AML-193 (cell line): ENCODE measurements around the gene IL2RA.
"Not testable (repeated sequence)": the region's sequence is repeated elsewhere in the genome, so short reads cannot be mapped to it uniquely, and the experiment has no call there.

Experiments
- DNase-seq, 2 experiments: peaks; one replicate each; lab custom pipeline; 2025; lab: John Stamatoyannopoulos, UW

Gene IL2RA

DNA sequence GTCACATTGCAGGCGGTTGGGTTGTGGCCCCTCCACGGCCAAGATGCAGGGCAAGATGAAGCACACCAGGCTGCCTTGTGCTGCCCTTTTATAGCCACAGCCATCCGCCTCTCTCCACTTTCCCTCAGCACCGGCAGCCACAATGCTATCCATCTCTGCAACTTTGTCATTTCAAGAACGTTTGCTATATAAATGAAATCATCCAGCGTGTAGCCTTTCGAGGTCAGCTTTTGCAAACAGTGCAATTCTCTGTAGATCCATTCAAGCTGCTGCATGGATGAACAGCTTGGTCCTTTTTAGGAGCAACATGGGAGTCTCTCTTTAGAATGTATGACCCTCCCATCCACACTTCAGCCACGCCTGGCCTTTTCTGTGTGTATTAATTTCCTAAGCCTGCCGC is 78.4 kb downstream of the IL2RA start:
- no peak for DNase-seq

DNA sequence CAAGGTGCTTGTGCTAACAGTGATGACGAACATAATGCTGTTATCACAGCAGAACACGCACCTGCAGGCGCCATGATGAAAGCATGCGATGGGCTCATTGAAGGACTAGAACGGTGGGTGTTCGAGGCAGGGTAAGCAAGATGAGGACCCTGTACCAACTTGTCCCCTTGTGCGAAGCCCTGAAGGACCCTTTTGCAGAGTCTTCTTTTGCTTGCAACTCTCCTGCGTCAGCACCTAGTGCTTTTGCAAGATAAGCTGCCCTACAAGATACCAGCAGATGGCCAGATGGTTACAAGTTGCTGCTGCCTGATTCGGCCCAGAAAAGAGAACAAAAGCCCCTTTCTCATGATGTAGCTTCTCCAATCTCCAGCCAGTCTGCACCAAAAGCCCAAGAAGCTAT is 80.6 kb downstream of the IL2RA start:
- DNase-seq = no peak

DNA sequence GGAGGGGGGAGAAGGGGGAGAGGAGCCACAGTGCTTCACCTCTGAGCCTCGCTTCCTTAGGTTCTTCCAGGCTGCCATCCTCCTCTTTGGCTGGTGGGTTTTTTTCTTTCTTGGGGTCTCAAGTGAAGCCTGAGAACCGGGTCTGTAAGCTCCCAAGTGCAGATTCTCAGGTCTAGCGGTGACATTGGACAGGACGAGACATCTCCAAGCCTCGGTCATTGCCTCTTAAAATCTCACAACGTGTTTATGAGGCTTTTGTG is 84.0 kb downstream of the IL2RA start:
- DNase-seq = peak in 1 of 2 experiments; percentile 26

DNA sequence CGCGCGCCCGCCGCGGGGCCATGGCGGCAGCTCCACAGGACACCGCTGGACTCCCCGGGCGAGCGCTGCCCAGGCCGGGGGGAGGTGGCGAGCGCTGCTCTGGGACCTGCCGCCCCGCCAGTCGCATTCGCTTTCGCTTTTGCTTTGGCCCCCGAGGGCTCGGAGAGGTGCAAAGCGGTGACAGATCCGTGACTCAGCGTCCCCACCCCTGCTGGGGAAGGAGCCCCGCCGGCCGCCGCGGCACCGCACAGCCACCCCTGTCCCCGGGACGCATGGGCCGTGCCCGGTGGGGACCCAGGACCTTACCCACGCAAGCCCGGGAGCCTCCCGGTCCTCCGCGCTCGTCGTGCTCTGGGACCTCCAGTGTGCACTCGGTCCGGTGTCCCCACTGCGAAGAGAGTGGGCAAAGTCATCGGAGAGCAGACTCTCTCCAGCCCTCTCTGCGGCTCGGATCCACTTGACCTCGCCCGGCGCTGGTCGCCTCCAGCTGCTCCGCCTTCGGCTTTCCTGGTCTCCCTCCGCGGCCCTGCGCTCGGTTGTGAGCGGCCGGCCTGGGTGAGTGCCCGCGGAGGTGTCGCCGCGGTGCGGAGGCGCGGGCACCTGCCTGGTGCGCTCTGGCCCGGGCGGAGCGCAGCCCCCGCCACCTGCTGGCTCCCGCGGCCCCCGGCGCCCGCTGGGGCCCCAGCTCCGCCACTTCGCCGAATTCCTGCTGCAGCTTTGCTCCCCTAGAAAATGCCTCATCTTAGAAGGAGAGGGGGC is 84.5 kb downstream of the IL2RA start, which contains the start of gene IL15RA:
Gene IL15RA, minus strand, starts transcription at position 73 of the 759 bp plus-strand sequence. Its CDS starts 51 bp downstream, at position 22.
- peak; percentile 31 to 50 for DNase-seq

DNA sequence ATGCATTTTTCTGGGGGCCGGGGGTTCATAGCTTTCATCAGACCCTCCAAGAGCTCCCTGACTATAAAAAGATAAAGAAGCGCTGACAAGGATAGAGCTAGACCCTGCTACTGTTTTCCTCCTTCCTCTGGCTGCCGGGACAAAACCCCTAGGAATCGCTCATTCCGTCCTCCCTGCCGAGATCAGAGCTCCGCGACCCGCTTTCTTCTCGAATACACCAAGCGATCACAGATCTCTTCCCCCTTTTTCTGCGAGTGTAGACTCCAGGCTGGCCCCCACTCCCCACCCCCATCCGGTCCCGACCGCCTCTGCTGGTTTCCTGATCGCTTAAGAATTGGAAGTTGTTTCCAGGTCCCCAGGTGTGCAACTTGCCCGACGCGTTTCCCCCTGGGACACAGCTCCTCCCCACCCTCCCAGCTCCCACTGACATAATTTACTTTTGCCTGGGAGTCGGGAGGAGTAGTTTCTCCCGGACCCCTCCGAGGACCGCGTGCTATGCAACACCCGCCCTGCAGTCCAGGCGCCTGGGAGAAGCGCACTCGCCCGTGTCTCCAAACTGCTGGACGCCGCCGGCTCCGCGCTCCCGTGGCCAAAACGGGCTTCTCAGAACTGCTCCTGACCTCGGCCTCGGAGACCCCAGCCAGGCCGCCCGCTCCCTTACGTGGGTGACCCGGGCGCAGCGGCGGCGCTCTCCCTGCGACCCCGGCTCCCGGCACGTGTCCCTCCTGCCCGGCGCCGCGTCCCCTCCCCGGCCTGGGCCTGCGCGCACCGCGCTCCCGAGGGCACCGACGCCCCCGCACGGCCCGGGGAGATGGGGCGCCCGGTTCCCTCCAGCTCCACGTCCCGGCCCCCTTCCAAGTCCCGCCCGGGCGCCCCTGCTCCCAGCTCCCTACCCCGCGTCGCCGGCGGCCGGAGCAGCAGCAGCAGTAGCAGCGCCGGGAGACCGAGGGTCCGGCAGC is 85.4 kb downstream of the IL2RA start:
- peak; percentile 23 for DNase-seq

DNA sequence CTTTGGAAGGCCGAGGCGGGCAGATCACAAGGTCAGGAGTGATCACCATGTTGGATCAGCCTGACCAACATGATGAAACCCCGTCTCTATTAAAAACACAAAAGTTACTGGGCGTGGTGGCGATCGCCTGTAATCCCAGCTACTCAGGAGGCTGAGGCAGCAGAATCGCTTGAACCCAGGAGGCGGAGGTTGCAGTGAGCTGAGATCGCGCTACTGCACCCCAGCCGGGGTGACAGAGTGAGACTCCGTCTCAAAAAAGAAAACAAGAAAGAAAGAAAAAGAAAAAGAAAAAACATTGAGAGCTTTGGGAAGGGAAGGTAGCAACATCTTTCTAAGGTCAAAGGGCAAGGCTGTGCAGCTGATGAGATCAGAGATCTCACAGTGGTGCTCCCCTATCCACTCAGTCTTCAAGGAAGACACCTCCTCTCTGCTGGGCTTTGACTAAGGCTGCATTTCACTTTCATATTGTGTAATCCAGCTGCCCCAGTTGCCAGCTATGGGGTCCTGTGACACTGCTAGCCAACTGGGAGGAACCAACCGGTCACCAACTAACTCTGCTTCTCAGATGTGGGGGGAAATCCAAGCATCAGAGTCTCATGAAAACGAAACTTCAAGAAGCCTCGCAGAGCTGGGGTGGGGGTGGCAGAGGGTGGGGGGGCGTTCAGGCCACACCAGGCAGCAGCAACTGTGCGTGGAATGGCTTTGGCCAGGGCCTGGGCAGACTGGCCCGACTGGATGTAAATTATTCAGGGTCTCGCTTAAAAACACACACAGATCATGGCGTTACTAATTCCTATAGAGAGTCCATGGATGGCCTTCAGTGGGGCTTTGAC is 86.3 kb downstream of the IL2RA start:
- peak; percentile 47 to 55 for DNase-seq

DNA sequence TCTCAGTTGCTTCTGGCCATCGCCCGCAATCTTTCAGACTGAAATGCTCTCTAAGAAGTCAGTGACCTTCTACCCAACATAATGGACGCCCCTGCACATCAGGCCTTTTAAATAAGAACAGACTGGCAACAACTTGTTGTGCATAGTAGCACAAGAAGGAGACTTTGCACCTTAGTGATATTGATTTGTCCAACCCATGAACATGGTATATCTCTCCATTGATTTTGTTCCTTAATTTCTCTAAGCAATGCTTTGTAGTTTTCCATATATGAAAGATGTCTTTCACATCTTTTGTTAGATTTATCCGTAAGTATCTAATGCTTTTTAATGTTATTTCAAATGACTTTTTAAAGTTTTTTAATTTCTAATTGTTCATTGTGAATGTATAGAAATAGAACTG is 89.1 kb downstream of the IL2RA start:
- no peak for DNase-seq

DNA sequence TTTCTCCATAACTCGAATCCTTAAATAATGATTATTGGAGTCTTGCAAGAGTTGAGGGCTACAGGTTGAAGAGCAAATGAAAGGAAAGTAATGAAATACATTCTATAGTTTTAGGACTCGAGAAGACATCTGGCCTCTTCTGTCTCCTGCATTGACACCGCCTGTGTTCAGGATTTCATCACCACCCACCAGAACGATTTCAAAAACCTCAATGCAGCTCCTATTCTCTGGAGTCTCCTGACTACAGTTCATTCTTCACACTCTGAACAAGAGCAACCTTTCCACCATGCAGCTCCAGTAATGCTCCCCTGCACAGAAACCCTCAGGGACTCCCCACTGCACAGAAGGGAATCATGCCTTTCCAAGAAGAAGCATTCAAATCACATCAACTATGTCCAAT is 90.3 kb downstream of the IL2RA start:
- peak in 1 of 2 experiments; percentile 36 for DNase-seq

DNA sequence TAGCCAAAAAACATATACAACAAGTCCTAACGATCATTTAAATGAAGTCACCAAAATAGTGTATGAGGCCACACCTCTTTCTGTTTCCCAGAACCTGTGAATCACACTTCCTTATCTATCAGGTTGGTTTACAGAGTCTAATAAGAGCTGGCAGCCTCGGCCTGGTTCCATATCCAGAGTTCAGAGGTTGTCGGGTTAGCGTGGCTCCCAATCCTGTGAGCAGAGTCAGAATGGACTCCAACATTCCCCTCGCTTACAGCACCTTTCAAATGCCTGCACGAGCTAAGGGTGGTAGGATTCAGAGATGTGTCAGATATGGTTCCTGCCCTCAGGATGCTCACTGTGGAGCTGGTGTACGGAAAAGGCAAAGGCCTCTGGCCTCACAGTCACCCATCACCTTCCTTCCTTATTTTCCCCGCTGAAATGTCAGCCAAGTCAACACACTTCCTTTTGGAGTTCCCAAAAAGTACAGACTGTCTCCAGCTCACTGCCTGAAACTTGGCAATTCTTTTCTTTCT is 90.8 kb downstream of the IL2RA start:
- no peak for DNase-seq

DNA sequence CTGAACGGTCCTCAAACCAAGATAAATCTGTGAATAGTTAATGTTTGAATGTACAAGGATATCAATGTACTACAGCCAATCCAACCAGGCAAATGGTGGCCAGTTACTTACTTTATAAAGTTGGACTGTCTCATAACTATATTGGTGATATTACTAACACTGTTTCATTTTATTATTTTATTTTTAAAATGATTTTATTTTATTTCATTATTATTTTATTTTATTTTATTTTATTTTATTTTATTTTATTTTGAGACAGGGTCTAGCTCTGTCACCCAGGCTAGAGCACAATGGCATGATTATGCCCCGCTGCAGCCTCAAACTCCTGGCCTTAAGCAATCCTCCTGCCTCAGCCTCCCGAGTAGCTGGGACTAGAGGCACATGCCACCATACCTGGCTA is 91.6 kb downstream of the IL2RA start:
- no peak for DNase-seq

DNA sequence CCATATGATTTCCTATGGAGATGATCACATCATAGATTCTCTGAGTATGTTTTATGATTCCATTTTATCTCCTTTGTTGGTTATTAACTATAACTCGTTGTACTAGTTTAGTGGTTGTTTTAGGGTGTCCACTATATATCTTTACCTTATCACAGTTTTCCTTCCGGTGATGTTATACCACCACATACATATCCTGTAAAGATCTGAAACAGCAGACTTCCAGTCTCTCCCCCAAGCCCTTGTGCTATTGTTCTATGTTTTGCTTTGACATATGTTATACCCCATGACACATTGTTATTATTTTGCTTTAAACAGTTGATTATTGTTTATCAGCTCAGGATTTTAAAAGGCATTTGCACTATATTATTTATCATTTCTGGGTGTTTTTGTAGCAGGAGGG is 92.1 kb downstream of the IL2RA start:
- DNase-seq = no peak

DNA sequence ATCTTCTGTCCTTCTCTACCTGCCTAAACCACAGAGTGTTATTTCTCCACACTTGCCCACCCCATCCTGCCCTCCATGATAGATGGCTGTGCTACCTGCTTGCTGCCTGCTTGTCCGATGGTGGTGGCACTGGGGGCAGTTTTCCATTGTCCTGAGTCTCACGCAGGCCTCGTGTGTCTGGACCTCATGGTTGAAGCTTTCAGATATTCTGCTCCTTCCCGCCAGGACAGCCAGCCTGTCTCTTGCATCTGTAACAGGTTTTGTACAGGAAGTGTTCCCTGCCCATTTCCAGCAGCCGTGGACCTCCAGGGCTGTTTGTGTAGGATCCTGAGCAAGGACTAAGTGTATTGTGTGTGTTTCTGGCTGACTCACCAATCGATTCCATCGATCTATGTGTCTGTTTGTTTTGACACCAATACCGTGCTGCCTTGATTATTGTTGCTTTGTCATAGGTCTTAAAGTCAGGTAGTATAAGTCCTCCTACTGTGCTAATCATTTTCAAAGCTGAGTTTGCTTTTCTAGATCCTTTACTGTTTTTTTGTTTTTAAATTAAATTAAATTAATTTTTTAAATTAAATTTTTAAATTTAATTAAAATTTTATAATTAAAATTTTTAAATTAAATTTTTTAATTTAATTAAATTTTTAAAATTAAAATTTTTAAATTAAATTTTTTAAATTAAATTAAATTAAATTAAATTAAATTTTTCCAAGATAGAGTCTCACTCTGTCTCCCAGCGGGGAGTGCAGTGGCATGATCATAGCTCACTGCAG is 93.3 kb downstream of the IL2RA start:
- DNase-seq = no peak

DNA sequence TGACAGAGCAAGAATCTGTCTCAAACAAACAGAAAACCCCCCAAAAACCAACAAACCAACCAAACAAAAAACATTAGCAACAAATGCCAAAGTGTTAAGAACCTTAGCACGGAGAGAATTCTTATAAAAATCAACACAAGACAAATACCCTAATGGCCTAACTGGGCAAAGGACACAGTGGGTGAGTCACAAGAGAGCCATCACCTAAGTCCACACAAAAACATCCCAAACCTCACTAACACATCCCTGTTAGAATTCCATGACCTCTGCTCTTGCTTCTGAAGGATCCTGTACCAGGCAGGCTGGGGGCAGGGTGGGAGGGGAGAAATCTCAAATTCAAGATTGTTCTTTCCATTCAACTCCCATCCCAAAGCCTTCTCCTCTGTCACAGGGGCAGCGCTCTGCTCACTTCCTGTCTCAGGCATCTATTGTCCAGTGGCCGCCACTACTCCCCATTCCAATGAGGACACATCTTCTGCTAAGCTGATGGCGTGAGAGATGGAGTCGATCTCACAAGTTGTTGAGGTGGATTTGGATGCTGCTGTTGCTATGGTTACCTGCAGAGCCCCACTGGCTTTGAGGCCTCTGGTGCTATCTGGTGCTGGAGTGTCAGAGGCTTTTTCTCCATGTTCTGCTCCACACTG is 94.0 kb downstream of the IL2RA start:
- DNase-seq = no peak

DNA sequence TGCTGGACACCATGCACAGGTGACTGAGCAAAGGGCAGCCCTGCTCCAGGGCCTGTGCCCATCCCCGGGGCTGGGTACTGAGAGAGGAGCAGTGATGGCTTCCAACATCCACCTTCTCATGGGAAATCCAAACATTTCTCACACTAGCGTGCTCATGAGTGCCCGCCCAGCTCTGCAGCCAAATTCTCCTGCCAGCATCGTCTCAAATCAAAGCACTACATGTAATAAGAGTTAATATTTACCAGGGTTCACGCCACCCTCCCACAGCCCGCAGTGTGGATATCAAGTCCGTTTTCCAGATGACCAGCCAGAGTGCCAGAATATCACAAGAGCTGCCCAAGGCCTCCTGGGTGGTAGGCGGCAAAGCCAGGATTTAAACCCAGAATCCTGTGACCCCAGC is 96.9 kb downstream of the IL2RA start:
- DNase-seq = no peak

DNA sequence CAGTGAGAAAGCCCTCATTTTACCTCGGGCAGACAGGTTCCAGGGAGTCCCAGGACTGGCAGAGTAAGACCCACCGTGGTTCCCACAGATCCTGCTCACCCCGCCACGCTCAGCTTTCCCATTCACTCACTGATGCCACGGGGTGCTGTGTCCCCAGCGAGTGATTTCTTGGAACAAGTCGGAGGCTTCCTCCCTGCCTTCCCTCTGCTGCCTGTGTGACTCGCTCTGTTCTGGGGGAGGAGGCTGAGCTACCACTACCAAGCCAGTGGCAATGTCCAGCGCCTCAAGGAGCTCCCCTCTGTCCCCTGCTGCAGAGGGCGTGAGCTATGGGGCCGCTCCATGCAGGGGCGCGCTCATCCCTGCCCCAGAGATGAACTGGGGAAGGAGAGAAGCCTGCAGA is 97.4 kb downstream of the IL2RA start:
- no peak for DNase-seq

DNA sequence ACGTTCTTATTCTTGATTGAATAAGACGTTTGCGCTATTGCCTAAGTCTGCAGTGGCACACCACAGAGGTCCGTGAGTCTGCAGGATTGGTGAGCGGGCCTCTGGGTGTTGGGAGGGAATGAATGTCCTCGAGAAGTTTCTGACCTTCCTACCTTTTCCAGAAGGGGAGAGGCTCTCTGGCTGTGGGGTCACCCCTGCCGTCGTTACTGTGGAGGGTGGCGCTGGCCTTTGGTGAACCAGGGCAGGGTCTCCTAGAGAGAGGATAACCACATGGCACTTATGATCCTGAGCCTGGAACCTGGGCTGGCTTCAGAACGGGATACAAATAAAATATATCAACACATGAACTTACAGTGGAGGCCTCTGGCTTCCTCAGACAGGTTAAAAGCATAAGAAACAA is 98.6 kb downstream of the IL2RA start:
- no peak for DNase-seq

DNA sequence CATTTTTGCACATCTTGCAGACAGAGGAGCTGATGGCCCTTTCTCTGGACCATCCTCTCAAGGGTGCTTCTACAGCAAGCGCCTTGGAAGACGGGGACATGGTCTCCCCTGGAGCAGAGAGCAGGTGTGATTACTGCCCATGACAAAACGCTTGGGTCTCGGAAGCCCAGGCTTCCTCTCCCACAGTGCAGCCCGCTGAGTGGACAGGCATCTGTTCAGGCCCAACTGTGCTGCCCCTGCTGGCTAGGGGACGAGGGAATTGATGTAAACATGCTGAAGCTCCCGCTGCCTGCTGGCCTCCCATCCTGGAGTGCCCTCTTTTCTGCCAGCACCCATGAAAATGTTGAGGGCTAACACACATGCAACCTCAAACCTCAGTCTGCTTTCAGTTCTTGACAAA is 99.1 kb downstream of the IL2RA start:
- no peak for DNase-seq

DNA sequence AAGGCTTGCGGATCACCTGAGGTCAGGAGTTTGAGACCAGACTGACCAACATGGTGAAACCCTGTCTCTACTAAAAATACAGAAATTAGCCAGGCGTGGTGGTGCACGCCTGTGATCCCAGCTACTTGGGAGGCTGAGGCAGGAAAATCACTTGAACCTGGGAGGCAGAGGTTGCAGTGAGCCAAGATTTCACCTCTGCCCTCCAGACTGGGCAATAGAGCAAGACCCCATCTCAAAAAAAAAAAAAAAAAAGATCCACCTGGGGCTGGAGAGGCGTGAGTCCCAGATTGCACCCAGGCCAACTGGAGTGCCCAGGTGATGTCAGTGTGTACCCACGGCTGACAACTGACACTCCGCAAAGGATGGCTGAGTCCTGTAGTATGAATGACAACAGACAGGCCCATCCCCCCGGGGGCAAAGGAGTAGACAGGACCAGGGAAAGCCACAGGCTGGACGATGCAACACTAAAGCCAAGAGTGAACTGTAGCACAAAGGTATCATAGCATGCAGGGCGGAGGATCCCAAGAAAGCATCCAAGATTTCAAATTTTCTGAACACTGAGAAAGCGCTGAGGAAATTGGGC is 99.7 kb downstream of the IL2RA start:
- DNase-seq = not testable (repeated sequence)

DNA sequence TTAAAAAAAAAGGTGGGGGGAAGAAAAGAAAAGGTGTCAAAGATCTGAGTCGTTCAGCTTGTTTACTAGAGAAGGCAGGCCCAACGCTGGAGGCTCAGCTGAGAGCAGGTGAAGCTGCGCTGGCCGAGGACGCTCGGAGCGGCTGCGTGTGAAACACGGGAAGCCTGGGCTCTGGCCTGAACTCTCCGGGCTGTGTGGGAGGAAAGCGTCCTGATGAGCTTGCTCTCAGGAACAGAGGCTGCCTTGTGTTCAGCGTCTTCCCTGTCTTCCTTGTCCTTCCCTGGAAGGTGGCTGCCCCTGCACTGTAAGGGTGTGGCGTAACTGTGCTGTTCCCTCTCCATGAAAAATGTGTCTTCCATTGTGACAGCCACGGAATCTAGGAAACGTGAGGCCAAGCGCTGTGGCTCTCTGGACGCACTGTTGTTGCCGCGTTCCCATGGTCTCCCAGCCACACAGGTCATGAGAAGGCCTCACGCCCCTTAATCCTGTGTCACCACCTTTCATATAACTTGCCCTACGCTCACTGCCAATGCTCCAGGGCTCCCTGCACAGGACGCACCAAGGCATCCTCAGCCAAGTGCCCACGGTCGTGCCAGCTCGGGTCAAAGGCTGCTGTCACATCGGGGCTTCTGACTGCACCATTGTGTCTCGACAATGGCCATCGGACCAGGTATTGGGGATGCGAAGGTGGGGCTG is 100.6 kb downstream of the IL2RA start:
- no peak for DNase-seq

DNA sequence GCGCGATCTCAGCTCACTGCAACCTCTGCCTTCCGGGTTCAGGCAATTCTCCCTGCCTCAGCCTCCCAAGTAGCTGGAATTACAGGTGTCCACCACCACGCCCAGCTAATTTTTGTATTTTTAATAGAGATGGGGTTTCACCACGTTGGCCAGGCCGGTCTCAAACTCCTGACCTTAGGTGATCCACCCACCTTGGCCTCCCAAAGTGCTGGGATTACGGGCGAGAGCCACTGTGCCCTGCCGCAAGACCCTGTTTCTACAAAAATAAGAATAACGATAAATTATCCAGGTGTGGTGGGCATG is 101.2 kb downstream of the IL2RA start:
- DNase-seq = not testable (repeated sequence)
